Smooth muscle cell of the umbilical artery (primary cell): ENCODE data around the gene BLOC1S5. TPM values are rescaled to one million over a fixed set of nuclear protein-coding genes. Genes with fewer than 3 reads are reported as not detected.

Experiments used
- total RNA-seq: library from RNA; depleted of rRNA; stranded (reverse); fragments of >200 nt; gene quantifications from 2 replicates; pipeline ENCODE4 v1.2.3, GENCODE V29; 2014

The BLOC1S5 gene, protein sequence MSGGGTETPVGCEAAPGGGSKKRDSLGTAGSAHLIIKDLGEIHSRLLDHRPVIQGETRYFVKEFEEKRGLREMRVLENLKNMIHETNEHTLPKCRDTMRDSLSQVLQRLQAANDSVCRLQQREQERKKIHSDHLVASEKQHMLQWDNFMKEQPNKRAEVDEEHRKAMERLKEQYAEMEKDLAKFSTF
- 15.7 and 18.4 TPM in 2 replicates for total RNA-seq

GRCh38 chr6:8063761-8064637, at the start of gene BLOC1S5:
TSS of gene BLOC1S5 (minus strand) at chr6:8064389. CDS start at chr6:8064376, 13 bp downstream.

DNA sequence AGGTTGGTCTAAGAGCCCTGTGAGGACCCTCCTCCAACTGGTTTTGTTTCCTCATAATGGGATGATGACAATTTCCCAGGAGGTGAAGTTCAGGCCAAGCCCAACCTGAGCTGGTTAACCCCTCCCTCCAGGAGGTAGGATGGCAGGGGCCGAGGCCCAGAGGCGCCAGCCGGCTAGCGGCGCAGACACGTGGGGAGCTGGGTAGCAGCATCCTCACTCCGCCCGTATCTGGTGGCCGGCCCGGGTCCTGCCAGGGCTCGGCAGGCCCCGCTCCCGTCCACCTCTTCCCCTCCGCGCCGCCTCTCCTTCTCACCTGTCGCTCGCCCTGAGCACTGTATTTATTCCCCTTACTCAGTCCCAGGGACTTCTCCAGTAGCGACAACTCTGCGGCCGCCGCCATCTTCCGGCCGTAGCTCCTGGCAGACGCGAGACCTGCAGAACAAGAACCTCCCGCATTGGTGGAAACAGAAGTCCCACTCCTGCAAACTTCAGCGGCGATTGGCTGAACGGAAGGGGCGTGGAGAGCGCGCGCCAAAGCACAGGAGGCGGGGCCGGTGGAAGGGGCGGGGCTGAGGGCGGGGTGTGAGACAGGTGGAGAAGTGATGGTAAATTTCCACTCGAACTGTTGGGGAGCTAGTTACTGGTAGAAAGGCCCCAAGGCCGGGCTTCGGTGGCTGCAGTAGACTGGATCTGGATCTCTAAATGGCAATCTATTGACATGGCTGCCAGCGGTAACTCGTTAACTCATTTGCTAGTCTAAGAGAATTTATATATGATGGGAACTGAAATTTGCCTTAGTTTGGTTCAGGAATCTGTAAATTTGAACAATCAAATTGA, 38.2 kb upstream of the BLOC1S5 start, which contains the start of gene EEF1E1:
TSS of gene EEF1E1 (minus strand) at position 427 of the 837 bp plus-strand sequence. CDS start at position 400, 27 bp downstream.

Other genes with a start within 250 kb of the BLOC1S5 start
- 1,030 and 2,073 TPM in 2 replicates for gene TXNDC5, start 153.6 kb downstream of the BLOC1S5 start, total RNA-seq
- 36.5 and 87.1 TPM in 2 replicates for gene EEF1E1, start 38.2 kb upstream of the BLOC1S5 start, total RNA-seq